GM12874 (cell line): Measurements from ENCODE around the gene ATP9B.

Experiments
- CTCF ChIP-seq: IDR thresholded peaks from 2 replicates; pipeline ENCODE4 v1.5.1; 2011; ENCODE audit warnings: low read depth, mild to moderate bottlenecking, control low read depth, low read length, moderate library complexity; ENCODE audit not compliant: insufficient read depth

ATP9B gene

GRCh38 chr18:79167526-79168190 lies 98.5 kb downstream of the ATP9B start:
- TF ChIP-seq CTCF = no peak

- TF ChIP-seq CTCF = no peak
Measured at GRCh38 chr18:79169958-79170555, 100.9 kb downstream of the ATP9B start.

- no peak for TF ChIP-seq CTCF
Measured at GRCh38 chr18:79173742-79174141, 104.5 kb downstream of the ATP9B start.

- TF ChIP-seq CTCF = no peak
Measured at GRCh38 chr18:79178113-79178531, 108.9 kb downstream of the ATP9B start.

- TF ChIP-seq CTCF = no peak
Measured at GRCh38 chr18:79182047-79182713, 113.0 kb downstream of the ATP9B start.

GRCh38 chr18:79185648-79186047 lies 116.5 kb downstream of the ATP9B start:
- no peak for TF ChIP-seq CTCF

- TF ChIP-seq CTCF = no peak
Measured at GRCh38 chr18:79186649-79187048, 117.5 kb downstream of the ATP9B start.
